ENCODE data around the gene AMMECR1.

AMMECR1 gene

GRCh38 chrX:110162131-110162530 is 155.8 kb downstream of the AMMECR1 start:
- no peaks in the 10 kb centered on the region for H3K4me1 ChIP-seq (ENCODE audit: insufficient read depth, low read length, severe bottlenecking)
- H3K9me2 ChIP-seq (ENCODE audit: low read depth, low read length) = no peaks in the 10 kb centered on the region
- no peak overlapping the region for H3K4me3 ChIP-seq (ENCODE audit: low read depth, low read length, poor library complexity, severe bottlenecking)
- no peak overlapping the region for H3K4me2 ChIP-seq (ENCODE audit: low read length)
- TF ChIP-seq CTCF (IDR thresholded peaks at IDR 0.05; ENCODE audit: low read length) (no peak), EZH2 (IDR thresholded peaks at IDR 0.05; ENCODE audit: borderline replicate concordance, low read length) (no peak)
- H4K20me1 ChIP-seq (ENCODE audit: insufficient read depth, low read length) = no peaks in the 10 kb centered on the region
- no peaks in the 10 kb centered on the region for H3F3A ChIP-seq (ENCODE audit: insufficient read depth, low read length)
- H2AFZ ChIP-seq (ENCODE audit: low read length) = no peak overlapping the region
- no peak overlapping the region for H3K9ac ChIP-seq (ENCODE audit: low read length)
- no peaks in the 10 kb centered on the region for H3K9me3 ChIP-seq (ENCODE audit: low read length)
- no peaks in the 10 kb centered on the region for H3K79me2 ChIP-seq (ENCODE audit: insufficient read depth, low read length)
- no peaks in the 10 kb centered on the region for H3K27me3 ChIP-seq (ENCODE audit: insufficient read depth, low read length)
- H3K27ac ChIP-seq (ENCODE audit: low read depth, low read length, poor library complexity, severe bottlenecking) = no peak overlapping the region
- no peaks in the 10 kb centered on the region for H3K36me3 ChIP-seq (ENCODE audit: insufficient read depth, low read length)

- Histone ChIP-seq H3F3A (ENCODE audit: insufficient read depth, low read length) (no peaks in the 10 kb centered on the region), H3K79me2 (ENCODE audit: insufficient read depth, low read length) (no peaks in the 10 kb centered on the region), H3K9me3 (ENCODE audit: low read length) (no peaks in the 10 kb centered on the region), H3K4me1 (ENCODE audit: insufficient read depth, low read length, severe bottlenecking) (no peaks in the 10 kb centered on the region), H3K27me3 (ENCODE audit: insufficient read depth, low read length) (no peaks in the 10 kb centered on the region), H3K9ac (ENCODE audit: low read length) (no peak overlapping the region), H3K27ac (ENCODE audit: low read depth, low read length, poor library complexity, severe bottlenecking) (no peak overlapping the region), H3K36me3 (ENCODE audit: insufficient read depth, low read length) (no peaks in the 10 kb centered on the region), H3K9me2 (ENCODE audit: low read depth, low read length) (no peaks in the 10 kb centered on the region), H3K4me3 (ENCODE audit: low read depth, low read length, poor library complexity, severe bottlenecking) (no peak overlapping the region), H2AFZ (ENCODE audit: low read length) (no peak overlapping the region), H4K20me1 (ENCODE audit: insufficient read depth, low read length) (no peaks in the 10 kb centered on the region), H3K4me2 (ENCODE audit: low read length) (no peak overlapping the region)
- no peak for TF ChIP-seq EZH2 (IDR thresholded peaks at IDR 0.05; ENCODE audit: borderline replicate concordance, low read length)
- TF ChIP-seq CTCF (IDR thresholded peaks at IDR 0.05; ENCODE audit: low read length) = no peak
Measured at GRCh38 chrX:110161361-110161686, 156.6 kb downstream of the AMMECR1 start.

- no peak overlapping the region for H2AFZ ChIP-seq (ENCODE audit: low read length)
- no peaks in the 10 kb centered on the region for H4K20me1 ChIP-seq (ENCODE audit: insufficient read depth, low read length)
- H3K9me3 ChIP-seq (ENCODE audit: low read length) = no peaks in the 10 kb centered on the region
- no peak overlapping the region for H3K27ac ChIP-seq (ENCODE audit: low read depth, low read length, poor library complexity, severe bottlenecking)
- H3F3A ChIP-seq (ENCODE audit: insufficient read depth, low read length) = no peaks in the 10 kb centered on the region
- TF ChIP-seq CTCF (IDR thresholded peaks at IDR 0.05; ENCODE audit: low read length) (no peak), EZH2 (IDR thresholded peaks at IDR 0.05; ENCODE audit: borderline replicate concordance, low read length) (no peak)
- no peaks in the 10 kb centered on the region for H3K79me2 ChIP-seq (ENCODE audit: insufficient read depth, low read length)
- H3K4me3 ChIP-seq (ENCODE audit: low read depth, low read length, poor library complexity, severe bottlenecking) = no peak overlapping the region
- no peak overlapping the region for H3K4me2 ChIP-seq (ENCODE audit: low read length)
- no peaks in the 10 kb centered on the region for H3K4me1 ChIP-seq (ENCODE audit: insufficient read depth, low read length, severe bottlenecking)
- H3K36me3 ChIP-seq (ENCODE audit: insufficient read depth, low read length) = no peaks in the 10 kb centered on the region
- H3K9ac ChIP-seq (ENCODE audit: low read length) = no peak overlapping the region
- no peaks in the 10 kb centered on the region for H3K9me2 ChIP-seq (ENCODE audit: low read depth, low read length)
- H3K27me3 ChIP-seq (ENCODE audit: insufficient read depth, low read length) = no peaks in the 10 kb centered on the region
Measured at GRCh38 chrX:110159865-110160264, 158.0 kb downstream of the AMMECR1 start.
